NCI-H748 (cell line): ENCODE measurements around the gene HYI.

Source experiments
- DNase-seq: peaks from one replicate; lab custom pipeline; 2025; ENCODE audit not compliant: unreplicated experiment; lab: John Stamatoyannopoulos, UW

Gene HYI

DNA sequence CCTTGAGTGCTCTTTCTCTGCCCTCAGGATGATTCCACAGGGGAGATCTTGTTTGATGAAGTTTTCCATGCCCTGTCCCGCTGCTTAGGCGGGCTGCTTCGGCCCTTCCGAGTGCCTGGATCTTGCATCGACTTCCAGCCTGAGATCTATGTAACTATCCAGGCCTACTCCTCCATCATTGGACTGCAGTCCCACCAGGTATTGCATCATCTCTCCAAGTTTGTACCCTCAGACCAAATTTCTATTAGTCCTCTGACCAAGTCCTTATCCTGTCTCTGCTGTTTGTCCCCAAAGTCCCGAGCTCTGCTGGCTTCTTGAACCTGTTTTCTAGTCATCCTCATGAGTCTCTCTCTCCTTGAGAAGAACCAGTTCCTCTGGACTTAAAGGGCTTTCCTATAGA, 49.4 kb downstream of the HYI start:
- no peak for DNase-seq

DNA sequence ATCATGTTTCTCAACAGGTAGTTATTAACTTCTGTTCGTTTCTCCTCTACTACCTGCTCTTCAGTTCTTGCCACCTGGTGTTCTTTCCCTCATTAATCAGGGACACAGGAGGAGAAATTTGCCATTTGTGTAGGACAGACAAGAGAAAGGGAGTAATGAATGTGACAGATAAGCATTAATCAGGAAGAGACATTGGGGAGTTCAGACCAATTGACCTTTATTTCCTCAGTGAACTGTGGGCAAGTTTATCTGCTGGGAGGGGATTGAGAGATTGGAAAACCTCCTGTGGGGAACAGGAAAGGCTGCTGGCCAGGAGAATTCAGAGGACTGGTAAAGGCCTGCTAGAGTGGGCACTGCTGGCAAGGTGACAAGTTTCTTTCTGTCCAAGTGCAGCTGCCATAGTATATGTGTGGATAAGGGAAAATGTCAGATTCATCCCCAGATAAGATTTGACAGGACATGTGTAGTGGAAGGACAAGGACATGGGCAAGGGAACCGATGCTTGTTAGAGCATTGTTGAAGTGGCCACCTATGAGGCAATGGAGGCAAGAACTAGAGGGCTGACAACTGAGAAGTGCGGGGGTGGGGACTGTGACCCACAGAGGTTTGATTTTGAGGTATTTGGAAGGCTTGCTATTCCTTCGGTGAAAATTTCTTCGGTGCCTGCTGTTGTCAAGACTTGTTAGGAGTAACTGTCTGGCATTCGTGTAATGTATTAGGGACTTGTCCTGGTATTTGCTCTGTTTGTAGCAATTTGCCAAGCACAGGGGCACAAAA, 51.5 kb downstream of the HYI start:
- no peak for DNase-seq
